HG03108 (cell line): Measurements from ENCODE around the gene TMTC2.

Source experiments
- ATAC-seq: cut with Tn5 transposase; IDR thresholded peaks from one replicate; pipeline ENCODE4 v1.9.1; 2021; ENCODE audit warnings: moderate library complexity; ENCODE audit not compliant: unreplicated experiment

The TMTC2 gene

GRCh38 chr12:82686168-82687020 lies at the start of gene TMTC2:
TMTC2 (plus strand) TSS chr12:82686906.
- ATAC-seq: peak; percentile 85

- ATAC-seq: no peak
Measured at GRCh38 chr12:82638324-82638723, 48.4 kb upstream of the TMTC2 start.

- no peak for ATAC-seq
Measured at GRCh38 chr12:82644896-82645295, 41.8 kb upstream of the TMTC2 start.

- ATAC-seq: no peak
Measured at GRCh38 chr12:82645414-82645813, 41.3 kb upstream of the TMTC2 start.

- no peak for ATAC-seq
Measured at GRCh38 chr12:82647853-82648252, 38.9 kb upstream of the TMTC2 start.

- ATAC-seq: no peak
Measured at GRCh38 chr12:82648259-82648909, 38.3 kb upstream of the TMTC2 start.

GRCh38 chr12:82650627-82651337 lies 35.9 kb upstream of the TMTC2 start:
- peak; percentile 84 for ATAC-seq

GRCh38 chr12:82651489-82651888 lies 35.2 kb upstream of the TMTC2 start:
- ATAC-seq: no peak

GRCh38 chr12:82652071-82652470 lies 34.6 kb upstream of the TMTC2 start:
- ATAC-seq: no peak

GRCh38 chr12:82655751-82656150 lies 31.0 kb upstream of the TMTC2 start:
- no peak for ATAC-seq

GRCh38 chr12:82659343-82660207 lies 27.1 kb upstream of the TMTC2 start:
- no peak for ATAC-seq

- no peak for ATAC-seq
Measured at GRCh38 chr12:82660541-82661325, 26.0 kb upstream of the TMTC2 start.

GRCh38 chr12:82663893-82664292 lies 22.8 kb upstream of the TMTC2 start:
- ATAC-seq: no peak

GRCh38 chr12:82665142-82665923 lies 21.4 kb upstream of the TMTC2 start:
- no peak for ATAC-seq

GRCh38 chr12:82666830-82667229 lies 19.9 kb upstream of the TMTC2 start:
- no peak for ATAC-seq

- no peak for ATAC-seq
Measured at GRCh38 chr12:82671673-82672195, 15.0 kb upstream of the TMTC2 start.

- no peak for ATAC-seq
Measured at GRCh38 chr12:82672811-82673495, 13.8 kb upstream of the TMTC2 start.

- no peak for ATAC-seq
Measured at GRCh38 chr12:82673698-82674097, 13.0 kb upstream of the TMTC2 start.
